Measurements from ENCODE around the gene MUTYH. TPM values are rescaled to one million over a fixed set of nuclear protein-coding genes. Genes with fewer than 3 reads are reported as not detected.

The MUTYH gene
- total and polyA plus RNA-seq, 9 of the 15 experiments (the other 6 are each of a cell fraction or from before 2014, with no cell fraction given), result 3.4 to 53.5 (median 29.0) TPM

GRCh38 chr1:45339789-45340558 is at the start of gene MUTYH, which contains the start of gene TOE1 (continued):
- TF ChIP-seq MLLT1 (IDR thresholded peaks at IDR 0.05), result 0 out of 4 replicates have a peak, but pooled peaks of 1 of the 2 experiments have one; percentile 50
- no peak for TF ChIP-seq ATF4 (CRISPR knock-in tag; IDR thresholded peaks at IDR 0.05)
- TF ChIP-seq FOXA1 (IDR thresholded peaks at IDR 0.05; ENCODE audit: borderline replicate concordance), result no peak
- peak; percentile 79 for TF ChIP-seq E2F4 (CRISPR knock-in tag; IDR thresholded peaks at IDR 0.05; ENCODE audit: low read depth)
- TF ChIP-seq ETV6 (IDR thresholded peaks at IDR 0.05; ENCODE audit: borderline replicate concordance in 1 of 2, low read depth in 2 of 2, low read length in 1 of 2), result no peak
- peak; percentile 71; the same call in 1 of the 2 replicates for TF ChIP-seq ETV6 (CRISPR knock-in tag; IDR thresholded peaks at IDR 0.05; ENCODE audit: borderline replicate concordance)
- TF ChIP-seq EGR1 (conservative IDR thresholded peaks at IDR 0.05), result peak; percentile 75
- peak; percentile 94 for TF ChIP-seq HMGN3 (IDR thresholded peaks at IDR 0.05; ENCODE audit: borderline replicate concordance, extremely low read depth, insufficient read length, low read depth, low read length)
- TF ChIP-seq SRSF7 (optimal IDR thresholded peaks at IDR 0.05; ENCODE audit: low read depth, low read length), result no peak
- peak; percentile 99 for TF ChIP-seq RBFOX2 (IDR thresholded peaks at IDR 0.05; ENCODE audit: low read depth, low read length)
- no peak; the same call in 1 of the 2 replicates for TF ChIP-seq PHB (CRISPR knock-in tag; IDR thresholded peaks at IDR 0.05)
- TF ChIP-seq, protein P1, sequence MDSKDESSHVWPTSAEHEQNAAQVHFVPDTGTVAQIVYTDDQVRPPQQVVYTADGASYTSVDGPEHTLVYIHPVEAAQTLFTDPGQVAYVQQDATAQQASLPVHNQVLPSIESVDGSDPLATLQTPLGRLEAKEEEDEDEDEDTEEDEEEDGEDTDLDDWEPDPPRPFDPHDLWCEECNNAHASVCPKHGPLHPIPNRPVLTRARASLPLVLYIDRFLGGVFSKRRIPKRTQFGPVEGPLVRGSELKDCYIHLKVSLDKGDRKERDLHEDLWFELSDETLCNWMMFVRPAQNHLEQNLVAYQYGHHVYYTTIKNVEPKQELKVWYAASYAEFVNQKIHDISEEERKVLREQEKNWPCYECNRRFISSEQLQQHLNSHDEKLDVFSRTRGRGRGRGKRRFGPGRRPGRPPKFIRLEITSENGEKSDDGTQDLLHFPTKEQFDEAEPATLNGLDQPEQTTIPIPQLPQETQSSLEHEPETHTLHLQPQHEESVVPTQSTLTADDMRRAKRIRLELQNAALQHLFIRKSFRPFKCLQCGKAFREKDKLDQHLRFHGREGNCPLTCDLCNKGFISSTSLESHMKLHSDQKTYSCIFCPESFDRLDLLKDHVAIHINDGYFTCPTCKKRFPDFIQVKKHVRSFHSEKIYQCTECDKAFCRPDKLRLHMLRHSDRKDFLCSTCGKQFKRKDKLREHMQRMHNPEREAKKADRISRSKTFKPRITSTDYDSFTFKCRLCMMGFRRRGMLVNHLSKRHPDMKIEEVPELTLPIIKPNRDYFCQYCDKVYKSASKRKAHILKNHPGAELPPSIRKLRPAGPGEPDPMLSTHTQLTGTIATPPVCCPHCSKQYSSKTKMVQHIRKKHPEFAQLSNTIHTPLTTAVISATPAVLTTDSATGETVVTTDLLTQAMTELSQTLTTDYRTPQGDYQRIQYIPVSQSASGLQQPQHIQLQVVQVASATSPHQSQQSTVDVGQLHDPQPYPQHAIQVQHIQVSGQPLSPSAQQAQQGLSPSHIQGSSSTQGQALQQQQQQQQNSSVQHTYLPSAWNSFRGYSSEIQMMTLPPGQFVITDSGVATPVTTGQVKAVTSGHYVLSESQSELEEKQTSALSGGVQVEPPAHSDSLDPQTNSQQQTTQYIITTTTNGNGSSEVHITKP (IDR thresholded peaks at IDR 0.05; ENCODE audit: partially characterized antibody), result no peak
- no peak for TF ChIP-seq MYNN (IDR thresholded peaks at IDR 0.05)
- TF ChIP-seq MYNN (CRISPR knock-in tag; IDR thresholded peaks at IDR 0.05), result no peak
- no peak for TF ChIP-seq ZNF217 (CRISPR knock-in tag; IDR thresholded peaks at IDR 0.05)
- no peak for TF ChIP-seq ZNF583 (CRISPR knock-in tag; IDR thresholded peaks at IDR 0.05)
- TF ChIP-seq SMAD3 (CRISPR knock-in tag; conservative IDR thresholded peaks at IDR 0.05), result no peak
- no peak for TF ChIP-seq POU5F1 (IDR thresholded peaks at IDR 0.05; ENCODE audit: borderline replicate concordance, low read depth, low read length, partially characterized antibody)
- peak; percentile 90 for TF ChIP-seq PCBP1 (IDR thresholded peaks at IDR 0.05; ENCODE audit: low read depth, low read length, poor library complexity, severe bottlenecking)
- TF ChIP-seq CTBP1 (IDR thresholded peaks at IDR 0.05; ENCODE audit: borderline replicate concordance), result peak; percentile 97
- TF ChIP-seq KAT2B (IDR thresholded peaks at IDR 0.05; ENCODE audit: low read depth, low read length), result no peak

Data from K562 (cell line).